HG03175 (cell line): ENCODE results near the gene STX8.
A peak's percentile ranks its signal among the peaks of the same experiment; 100 is the strongest.

Source experiments
- ATAC-seq: cut with Tn5 transposase; IDR thresholded peaks from one replicate; pipeline ENCODE4 v1.9.1; 2021; ENCODE audit warnings: mild to moderate bottlenecking, moderate library complexity; ENCODE audit not compliant: unreplicated experiment

STX8 gene

DNA sequence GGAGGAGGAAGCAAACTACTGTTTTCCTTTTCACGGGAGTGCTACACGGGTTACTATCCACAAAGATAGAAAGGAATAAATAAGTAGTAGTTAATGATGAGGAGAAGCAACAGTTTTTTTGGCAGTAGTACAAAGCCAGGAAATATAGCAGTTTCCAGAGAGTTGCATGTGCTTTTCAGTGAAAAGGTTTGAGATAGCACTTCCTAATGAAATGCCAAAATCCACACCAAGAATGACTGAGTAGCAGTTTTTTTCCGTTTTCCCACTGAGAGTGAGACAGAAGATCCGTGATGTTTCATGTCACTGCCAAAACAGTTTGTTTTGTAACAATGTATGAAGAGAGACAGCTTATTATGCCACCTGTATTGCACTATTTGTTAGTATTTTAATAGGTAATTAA, 129.1 kb downstream of the STX8 start:
- ATAC-seq = no peak

- ATAC-seq = no peak
Observed at GRCh38 chr17:9445424-9445823, 130.2 kb downstream of the STX8 start.

DNA sequence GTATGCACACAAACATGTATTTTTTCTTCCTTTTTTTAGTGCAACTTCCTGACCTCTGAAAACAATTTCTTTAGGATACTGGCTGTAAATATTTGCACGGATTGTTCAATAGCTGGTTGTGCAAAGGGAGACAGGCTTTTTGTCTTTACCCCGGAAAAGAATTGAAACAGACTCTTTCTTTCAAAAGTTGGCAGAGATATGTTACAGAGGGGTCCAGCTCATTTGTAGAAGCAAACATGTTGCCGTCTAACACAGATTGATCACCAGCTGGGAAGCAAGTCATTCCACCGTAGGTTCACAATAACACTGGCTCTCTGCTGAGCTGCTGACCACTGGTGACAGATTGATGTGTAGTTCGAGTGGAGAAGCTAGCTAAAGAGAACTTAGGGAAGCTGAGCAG, 130.9 kb downstream of the STX8 start:
- no peak for ATAC-seq

- ATAC-seq = no peak
Observed at GRCh38 chr17:9443811-9444210, 131.8 kb downstream of the STX8 start.

DNA sequence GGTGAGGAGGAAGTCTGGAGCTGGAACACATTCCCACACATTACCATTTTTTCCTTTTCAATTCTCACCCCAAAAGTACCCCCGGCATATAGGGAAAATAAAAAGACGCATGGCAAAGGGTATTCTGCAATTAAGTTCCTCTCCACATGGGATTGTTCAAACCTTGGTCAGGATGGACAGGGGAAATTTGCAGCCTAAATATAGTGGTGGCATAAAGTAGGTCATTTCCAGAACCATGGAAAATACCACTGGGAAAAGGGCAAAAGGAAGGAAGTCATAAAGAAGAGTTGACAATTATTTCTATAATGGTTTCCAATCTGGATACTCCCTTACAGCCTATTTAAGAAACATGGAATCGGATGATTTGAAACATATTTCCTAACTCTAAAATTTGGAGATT, 135.8 kb downstream of the STX8 start:
- ATAC-seq = no peak

GRCh38 chr17:9436630-9437029, 139.0 kb downstream of the STX8 start:
- no peak for ATAC-seq

DNA sequence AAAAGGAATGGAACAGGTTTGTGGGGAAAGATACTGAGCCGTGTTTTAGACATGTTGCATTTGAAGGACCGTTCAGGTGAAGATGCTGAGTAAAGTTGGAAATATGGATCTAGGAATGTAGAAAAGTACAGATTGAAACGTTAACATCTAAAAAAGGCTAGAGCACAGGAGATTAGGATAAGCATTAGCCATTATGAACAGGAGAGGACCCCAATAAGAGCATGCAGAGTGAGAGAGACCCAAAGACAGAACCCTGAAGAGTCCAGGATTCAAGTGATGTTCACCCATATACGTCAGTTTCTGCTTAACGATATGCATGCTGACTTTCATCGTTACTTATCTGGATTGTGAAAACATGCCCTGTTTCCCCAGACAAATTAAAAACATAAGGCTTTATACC, 140.5 kb downstream of the STX8 start:
- no peak for ATAC-seq

GRCh38 chr17:9434642-9435057, 141.0 kb downstream of the STX8 start:
- no peak for ATAC-seq

GRCh38 chr17:9432934-9433421, 142.6 kb downstream of the STX8 start:
- ATAC-seq = no peak

GRCh38 chr17:9432134-9432885, 143.3 kb downstream of the STX8 start:
- ATAC-seq = peak; percentile 72

DNA sequence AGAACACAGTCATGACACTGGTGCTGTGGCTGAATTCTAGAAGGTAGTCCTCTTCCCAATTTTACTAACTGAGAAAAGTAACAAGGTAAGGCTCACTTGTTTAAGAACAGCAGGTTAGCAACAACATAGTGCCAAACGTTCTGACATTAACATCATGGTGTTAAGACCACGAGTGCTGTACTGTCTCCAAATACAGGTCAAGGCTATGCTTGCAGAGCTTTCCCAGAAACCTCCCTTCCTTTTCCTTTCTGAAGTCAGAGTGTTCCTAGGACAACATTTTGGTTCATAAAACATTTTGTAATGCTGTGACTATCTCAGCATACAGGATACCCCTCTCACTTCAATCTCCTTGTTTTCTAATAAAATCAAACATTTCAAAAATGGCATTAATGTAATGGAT, 144.0 kb downstream of the STX8 start:
- no peak for ATAC-seq

DNA sequence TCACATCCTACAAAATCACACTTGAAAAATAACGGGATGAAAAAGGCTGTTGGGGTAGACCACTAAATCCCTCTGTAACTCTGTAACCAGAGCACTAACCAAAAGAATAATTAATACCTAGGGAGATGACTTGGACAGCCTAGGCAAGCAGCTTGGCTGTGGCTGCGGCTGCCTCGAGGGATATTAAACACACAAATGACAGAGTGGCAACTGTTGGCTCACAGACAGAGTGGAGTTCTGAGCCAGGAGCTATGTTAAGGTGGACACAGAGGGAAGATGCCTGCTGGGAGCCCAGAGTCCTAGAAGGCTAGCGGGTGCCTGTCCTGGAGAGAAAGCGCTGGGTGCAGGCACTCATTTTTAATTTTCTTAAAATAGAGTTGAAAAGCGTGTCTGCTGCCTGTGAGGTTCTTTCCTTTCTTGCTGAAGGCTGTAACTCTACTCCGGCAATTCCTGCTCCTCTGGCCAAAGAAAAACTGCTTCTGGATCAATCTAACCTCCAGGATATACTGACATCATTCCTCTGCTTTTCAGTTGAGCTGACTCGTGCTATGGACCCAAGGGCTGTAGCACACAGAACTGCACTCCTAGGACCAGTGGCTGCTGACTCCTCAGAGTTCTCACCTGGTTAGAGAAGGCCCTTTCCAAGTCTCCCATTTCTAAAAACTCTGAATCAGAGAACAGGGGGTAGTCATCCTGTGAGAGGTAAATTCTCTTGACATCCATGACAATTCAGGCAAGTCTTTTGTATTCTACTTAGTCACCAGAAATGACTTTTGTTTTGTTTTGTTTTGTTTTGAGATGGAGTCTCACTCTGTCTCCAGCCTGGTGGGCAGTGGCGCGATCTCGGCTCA, 147.9 kb downstream of the STX8 start:
- no peak for ATAC-seq

- ATAC-seq = no peak
Observed at GRCh38 chr17:9424071-9424640, 151.5 kb downstream of the STX8 start.

- no peak for ATAC-seq
Observed at GRCh38 chr17:9421525-9421924, 154.1 kb downstream of the STX8 start.

DNA sequence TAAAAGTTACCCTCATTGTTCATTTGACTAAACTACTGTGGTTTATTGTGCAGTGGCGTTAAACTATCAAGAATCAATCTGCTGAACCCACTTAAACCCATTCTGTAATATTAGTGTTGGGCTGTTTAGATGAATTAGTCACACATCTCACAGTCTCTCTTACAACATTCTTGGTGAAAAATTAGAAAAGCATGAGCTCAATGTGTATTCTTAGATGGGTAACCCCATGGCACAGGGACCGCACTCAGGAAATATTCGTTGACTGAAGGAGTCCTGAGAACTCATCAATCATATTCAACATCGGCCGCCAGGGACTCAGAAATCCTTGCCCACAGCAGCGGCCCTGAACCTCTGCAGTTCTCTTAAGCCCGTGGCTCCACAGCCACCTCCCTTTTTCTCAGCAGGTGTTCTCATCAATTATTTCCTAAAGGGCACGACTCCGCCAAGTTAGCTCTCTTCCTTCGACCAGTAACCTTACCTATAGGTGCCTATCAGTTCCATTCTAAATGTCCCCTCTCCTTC, 155.6 kb downstream of the STX8 start:
- no peak for ATAC-seq

GRCh38 chr17:9414471-9414870, 161.1 kb downstream of the STX8 start:
- ATAC-seq = peak; percentile 99

DNA sequence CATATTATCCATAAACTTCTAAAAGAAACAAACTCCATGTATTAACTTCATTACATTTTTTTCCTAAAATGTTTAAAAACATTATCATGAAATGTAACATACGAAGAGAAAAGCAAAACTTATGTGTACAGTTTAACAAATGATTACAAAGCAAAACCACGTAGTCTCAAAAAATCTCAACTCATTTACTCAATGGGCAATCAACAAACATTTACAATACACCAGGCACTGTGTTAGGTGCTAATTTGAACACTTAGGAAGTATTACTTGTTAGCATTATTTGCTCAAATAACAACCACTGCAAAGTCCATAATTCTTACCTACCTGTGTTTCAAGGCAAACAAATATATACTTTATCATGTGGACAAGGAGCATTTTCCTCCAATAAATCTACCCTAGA, 164.9 kb downstream of the STX8 start:
- ATAC-seq = no peak

DNA sequence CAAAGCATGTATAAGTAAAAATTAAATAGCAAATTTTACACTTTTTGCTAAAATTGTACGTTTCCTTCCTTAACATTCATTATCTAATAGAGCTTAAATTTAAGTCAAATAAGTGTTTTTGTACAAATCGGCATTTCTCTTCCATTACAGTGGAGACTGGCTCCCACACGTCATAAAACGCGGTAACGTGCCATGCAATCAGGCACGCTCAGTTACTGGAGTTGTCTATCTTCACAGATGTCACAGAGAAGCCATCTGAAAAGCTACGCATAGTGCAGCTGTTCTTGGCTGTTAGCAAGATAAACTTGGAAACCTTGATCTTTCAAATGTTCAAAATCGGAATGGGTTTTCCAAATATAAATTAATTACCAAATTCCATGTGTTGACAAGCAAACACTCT, 165.3 kb downstream of the STX8 start:
- no peak for ATAC-seq

DNA sequence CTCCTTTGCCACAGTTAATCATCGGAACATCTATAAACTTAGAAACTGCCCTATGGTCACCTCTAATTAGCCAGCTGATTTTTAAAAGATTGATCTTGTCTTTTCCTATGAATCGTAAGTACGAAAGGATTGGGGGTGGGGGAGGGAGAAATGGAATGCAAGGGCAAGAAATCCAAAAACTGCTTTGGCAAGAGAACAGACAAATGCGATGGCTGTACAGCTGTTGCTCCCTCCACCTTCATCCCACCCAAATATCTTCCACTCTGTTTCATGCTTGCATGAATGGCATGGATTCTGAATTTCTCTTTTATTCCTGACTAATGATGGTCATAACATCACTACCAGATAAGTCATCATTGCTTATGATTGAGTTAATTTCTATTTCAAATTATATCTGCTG, 165.7 kb downstream of the STX8 start:
- no peak for ATAC-seq

- no peak for ATAC-seq
Observed at GRCh38 chr17:9408868-9409829, 166.5 kb downstream of the STX8 start.
